ENCODE measurements around the gene HIPK3. TPM values are rescaled to one million over a fixed set of nuclear protein-coding genes. Genes with fewer than 3 reads are reported as not detected.

HIPK3 gene
- total and polyA plus RNA-seq, 2 donors from 2014 or later: 17.3 to 162 TPM

- Histone ChIP-seq H3K27me3 (ENCODE audit: control insufficient read depth, insufficient read depth, low read length) (no peaks in the 10 kb centered on the region), H3K4me3 (ENCODE audit: low read length in 3 of 3) (no peak overlapping the region), H3K9ac (ENCODE audit: low read length in 3 of 3) (no peak overlapping the region), H3K27ac (ENCODE audit: low read depth in 2 of 2, low read length in 2 of 2) (no peak overlapping the region), H3K9me3 (ENCODE audit: control insufficient read depth in 2 of 3, insufficient read depth in 1 of 3, low read length in 3 of 3) (no peaks in the 10 kb centered on the region), H3K36me3 (ENCODE audit: control insufficient read depth in 2 of 3, insufficient read depth in 3 of 3, low read length in 3 of 3) (no peaks in the 10 kb centered on the region), H3K4me1 (ENCODE audit: control insufficient read depth in 2 of 3, insufficient read depth in 2 of 3, low read depth in 1 of 3, low read length in 3 of 3) (no peaks in the 10 kb centered on the region)
- DNase-seq (no peak), FAIRE-seq (no peak)
- intact Hi-C loops (cut with DNase I): no loop called here
- TF ChIP-seq CTCF (IDR thresholded peaks at IDR 0.05; ENCODE audit: borderline replicate concordance, extremely low read depth, insufficient read depth): no peak
Measured at GRCh38 chr11:33402066-33402465, 144.9 kb downstream of the HIPK3 start.

DNA sequence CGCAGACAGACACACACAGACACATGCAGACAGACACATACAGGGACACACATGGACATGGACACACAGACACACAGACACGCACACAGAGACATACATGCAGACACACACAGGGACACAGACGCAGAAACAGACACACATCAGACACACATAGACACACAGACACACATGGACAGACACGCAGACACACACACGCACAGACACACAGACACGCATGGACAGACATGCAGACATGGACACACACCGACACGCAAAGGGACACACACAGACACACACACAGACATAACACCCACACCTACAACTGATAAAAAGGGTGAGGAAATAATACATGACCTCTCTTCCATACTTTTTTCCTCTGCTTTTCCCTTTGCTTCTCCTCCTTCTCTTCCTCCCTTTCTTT is 146.2 kb downstream of the HIPK3 start:
- Histone ChIP-seq H3K9ac (ENCODE audit: low read length in 3 of 3) (no peak overlapping the region), H3K36me3 (ENCODE audit: control insufficient read depth in 2 of 3, insufficient read depth in 3 of 3, low read length in 3 of 3) (no peaks in the 10 kb centered on the region), H3K27ac (ENCODE audit: low read depth in 2 of 2, low read length in 2 of 2) (no peak overlapping the region), H3K9me3 (ENCODE audit: control insufficient read depth in 2 of 3, insufficient read depth in 1 of 3, low read length in 3 of 3) (no peaks in the 10 kb centered on the region), H3K4me1 (ENCODE audit: control insufficient read depth in 2 of 3, insufficient read depth in 2 of 3, low read depth in 1 of 3, low read length in 3 of 3) (no peaks in the 10 kb centered on the region), H3K4me3 (ENCODE audit: low read length in 3 of 3) (no peak overlapping the region), H3K27me3 (ENCODE audit: control insufficient read depth, insufficient read depth, low read length) (no peaks in the 10 kb centered on the region)
- intact Hi-C loops (cut with DNase I): no loop called here
- DNase-seq (no peak), FAIRE-seq (no peak)
- TF ChIP-seq CTCF (IDR thresholded peaks at IDR 0.05; ENCODE audit: borderline replicate concordance, extremely low read depth, insufficient read depth): no peak

DNA sequence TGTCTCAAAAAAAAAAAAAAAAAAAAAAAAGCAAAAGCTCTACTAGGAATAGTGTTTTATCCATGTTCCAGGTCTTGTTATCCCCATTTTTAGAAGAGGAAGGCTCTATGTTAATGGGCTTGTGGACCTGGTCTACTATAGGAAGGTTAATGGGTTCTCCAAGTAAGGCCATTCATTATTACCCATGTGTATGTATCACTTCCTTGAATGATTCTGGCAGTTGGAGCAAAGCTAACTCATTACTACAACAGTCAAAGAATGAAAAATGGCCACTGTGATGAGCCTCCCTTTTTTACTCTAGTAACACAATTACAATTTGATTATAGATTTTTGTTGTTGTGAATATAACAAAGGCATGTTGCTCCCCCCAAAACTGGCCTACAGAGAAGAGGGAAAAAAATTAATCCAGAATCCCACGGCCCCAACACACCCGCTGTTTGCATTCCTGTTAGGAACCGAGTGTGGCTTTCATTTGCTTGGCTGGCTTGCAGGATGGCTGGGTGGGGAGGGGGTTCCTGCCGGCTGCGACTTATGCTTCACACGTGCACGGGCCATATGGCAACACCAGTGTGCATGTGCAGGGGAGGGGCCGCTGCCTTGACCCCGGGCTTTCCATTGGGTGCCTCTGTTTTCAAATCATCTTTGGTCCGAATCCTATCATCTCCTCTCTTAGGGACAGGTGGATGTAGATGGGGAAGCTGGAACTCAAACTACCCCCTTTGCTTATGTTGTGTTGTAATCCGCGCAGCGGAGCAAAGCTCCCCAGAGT is 148.8 kb downstream of the HIPK3 start:
- no peak overlapping the region for H3K27ac ChIP-seq (ENCODE audit: low read depth in 2 of 2, low read length in 2 of 2)
- DNase-seq: no peak
- no peak for TF ChIP-seq CTCF (IDR thresholded peaks at IDR 0.05; ENCODE audit: borderline replicate concordance, extremely low read depth, insufficient read depth)
- no peaks in the 10 kb centered on the region for H3K9me3 ChIP-seq (ENCODE audit: control insufficient read depth in 2 of 3, insufficient read depth in 1 of 3, low read length in 3 of 3)
- no peak overlapping the region for H3K4me3 ChIP-seq (ENCODE audit: low read length in 3 of 3)
- intact Hi-C loops (cut with DNase I): no loop called here
- H3K27me3 ChIP-seq (ENCODE audit: control insufficient read depth, insufficient read depth, low read length): no peaks in the 10 kb centered on the region
- H3K9ac ChIP-seq (ENCODE audit: low read length in 3 of 3): no peak overlapping the region
- FAIRE-seq: no peak
- H3K4me1 ChIP-seq (ENCODE audit: control insufficient read depth in 2 of 3, insufficient read depth in 2 of 3, low read depth in 1 of 3, low read length in 3 of 3): no peaks in the 10 kb centered on the region
- no peaks in the 10 kb centered on the region for H3K36me3 ChIP-seq (ENCODE audit: control insufficient read depth in 2 of 3, insufficient read depth in 3 of 3, low read length in 3 of 3)

Other genes starting within 250 kb of the HIPK3 start
- gene DEPDC7, start 241.5 kb upstream of the HIPK3 start, total RNA-seq: 2.4 TPM
- 11.0 TPM for gene DEPDC7, start 241.5 kb upstream of the HIPK3 start, polyA plus RNA-seq (ENCODE audit: insufficient read depth, low read depth, low replicate concordance)
- 17.9 TPM for gene TCP11L1, start 217.8 kb upstream of the HIPK3 start, total RNA-seq
- 4.0 TPM for gene TCP11L1, start 217.8 kb upstream of the HIPK3 start, polyA plus RNA-seq (ENCODE audit: insufficient read depth, low read depth, low replicate concordance)
- 28.5 TPM for gene CSTF3, start 95.9 kb upstream of the HIPK3 start, total RNA-seq
- 26.1 TPM for gene CSTF3, start 95.9 kb upstream of the HIPK3 start, polyA plus RNA-seq (ENCODE audit: insufficient read depth, low read depth, low replicate concordance)
- 1.1 TPM for gene KIAA1549L, start 118.7 kb downstream of the HIPK3 start, total RNA-seq
- gene KIAA1549L, start 118.7 kb downstream of the HIPK3 start, polyA plus RNA-seq (ENCODE audit: insufficient read depth, low read depth, low replicate concordance): 0.15 TPM